KBM-7 (cell line): ENCODE measurements around the gene TSPYL1.
"Not testable (repeated sequence)": the region's sequence is repeated elsewhere in the genome, so short reads cannot be mapped to it uniquely, and the experiment has no call there.

ENCODE experiments used
- DNase-seq: peaks from one replicate; pipeline ENCODE4 v3.0.0-alpha.2; 2015
- in situ Hi-C: fragments of 300-500 bp; cut with MboI; formaldehyde crosslinking; loops from 2 replicates; pipeline ENCODE4 v1.14.3; 2020; ENCODE audit warnings: low sequenced_read_pairs, low pct_unique_long_range_greater_than_20kb, mixed read lengths

TSPYL1 gene

GRCh38 chr6:116279232-116280160, at the start of gene TSPYL1:
Gene TSPYL1 (minus strand): TSS chr6:116279930. CDS start chr6:116279830, 100 bp downstream.
- DNase-seq: peak; percentile 96
- in situ Hi-C loops: no loop called here

GRCh38 chr6:116329156-116329555, 49.4 kb upstream of the TSPYL1 start:
- DNase-seq: no peak
- in situ Hi-C loops: no loop called here

GRCh38 chr6:116328528-116328903, 48.8 kb upstream of the TSPYL1 start:
- DNase-seq: no peak
- in situ Hi-C loops: no loop called here

- DNase-seq: no peak
- in situ Hi-C loops: no loop called here
Observed at GRCh38 chr6:116327803-116328527, 48.2 kb upstream of the TSPYL1 start.

- DNase-seq: no peak
- in situ Hi-C loops: no loop called here
Observed at GRCh38 chr6:116326996-116327395, 47.3 kb upstream of the TSPYL1 start.

GRCh38 chr6:116326181-116326671, 46.5 kb upstream of the TSPYL1 start:
- no peak for DNase-seq
- in situ Hi-C loops: no loop called here

- DNase-seq: not testable (repeated sequence)
Observed at GRCh38 chr6:116325634-116326132, 46.0 kb upstream of the TSPYL1 start.

GRCh38 chr6:116323863-116324262, 44.1 kb upstream of the TSPYL1 start:
- in situ Hi-C loops: no loop called here
- DNase-seq: no peak

More at GRCh38 chr6:116325634-116326132, 46.0 kb upstream of the TSPYL1 start:
- in situ Hi-C loops: not testable (repeated sequence)

- in situ Hi-C loops, DNase-seq: not testable (repeated sequence)
Observed at GRCh38 chr6:116321933-116322332, 42.2 kb upstream of the TSPYL1 start.

GRCh38 chr6:116316772-116317467, 37.2 kb upstream of the TSPYL1 start:
- in situ Hi-C loops: no loop called here
- no peak for DNase-seq

- DNase-seq: peak; percentile 30
- in situ Hi-C loops: no loop called here
Observed at GRCh38 chr6:116314878-116315277, 35.1 kb upstream of the TSPYL1 start.

GRCh38 chr6:116314218-116314617, 34.5 kb upstream of the TSPYL1 start:
- in situ Hi-C loops: no loop called here
- DNase-seq: no peak

- in situ Hi-C loops: no loop called here
- no peak for DNase-seq
Observed at GRCh38 chr6:116313101-116313776, 33.5 kb upstream of the TSPYL1 start.

GRCh38 chr6:116309657-116310056, 29.9 kb upstream of the TSPYL1 start:
- in situ Hi-C loops: no loop called here
- DNase-seq: no peak

GRCh38 chr6:116309001-116309400, 29.3 kb upstream of the TSPYL1 start:
- in situ Hi-C loops: no loop called here

GRCh38 chr6:116307633-116308032, 27.9 kb upstream of the TSPYL1 start:
- in situ Hi-C loops: no loop called here
- DNase-seq: no peak

More at GRCh38 chr6:116309001-116309400, 29.3 kb upstream of the TSPYL1 start:
- DNase-seq: no peak

GRCh38 chr6:116307001-116307400, 27.3 kb upstream of the TSPYL1 start:
- in situ Hi-C loops: no loop called here
- no peak for DNase-seq

- in situ Hi-C loops: no loop called here
- DNase-seq: no peak
Observed at GRCh38 chr6:116304538-116305097, 24.9 kb upstream of the TSPYL1 start.
